HepG2 (cell line): ENCODE data around the gene TCERG1L. TPM values are rescaled to one million over a fixed set of nuclear protein-coding genes. Genes with fewer than 3 reads are reported as not detected.

Experiments
- ATAC-seq: fragments of 200-7000 bp; cut with Tn5 transposase; 3 replicates; pipeline ENCODE4 v1.9.1; 2020; ENCODE audit warnings: mild to moderate bottlenecking, moderate library complexity
- BruUV-seq: library from RNA; stranded (reverse); fragments of 400-500 nt; replicated peaks from 2 replicates; lab custom pipeline; 2021; lab: Mats Ljungman, UMichigan
- CTCF ChIA-PET: fragments of 300-600 bp; formaldehyde crosslinking; extraction: SDS; loops from one replicate; lab custom pipeline; 2021; ENCODE audit warnings: low total read pairs, inconsistent platforms, low intra/inter-chr PET ratio; lab: Yijun Ruan, JAX
- POLR2A ChIA-PET: fragments of 350-600 bp; sonication (Branson Sonifier 250); formaldehyde crosslinking; loops from one replicate; lab custom pipeline; 2020; ENCODE audit warnings: antibody characterized with exemption, inconsistent platforms; lab: Yijun Ruan, JAX
- DNase-seq: peaks from one replicate; pipeline ENCODE4 v3.0.0-alpha.2; 2015; ENCODE audit warnings: low spot score
- FAIRE-seq: peaks from 3 replicates; lab custom pipeline; 2011; peaks lifted over from hg19 to GRCh38; lab: Jason Lieb, UNC
- H2AFZ ChIP-seq: one replicate; pipeline ENCODE4 v1.6.1; 2011; ENCODE audit warnings: low read length, inconsistent platforms
- H3K27ac ChIP-seq: fragments of 300-600 bp; 3 replicates; pipeline ENCODE4 v1.8.0; 2011; ENCODE audit warnings: mixed run types, mild to moderate bottlenecking, mixed read lengths, low read length, inconsistent platforms; ENCODE audit not compliant: insufficient read depth; ENCODE audit errors: extremely low read length
- H3K27me3 ChIP-seq, 2 experiments: fragments of 200-600 bp in 1 of 2; 2 replicates in 1 of 2; 3 replicates in 1 of 2; pipeline versions ENCODE4 v1.6.0 to v1.8.0; 2011; ENCODE audit warnings: low read length in 2 of 2, mild to moderate bottlenecking in 2 of 2, moderate library complexity in 2 of 2, inconsistent platforms in 1 of 2; ENCODE audit not compliant: insufficient read depth in 2 of 2, control insufficient read depth in 1 of 2
- H3K36me3 ChIP-seq, 2 experiments: fragments of 200-600 bp in 1 of 2; replicated peaks in 1 of 2; 2 replicates in 1 of 2; 3 replicates in 1 of 2; pipeline versions ENCODE4 v1.5.1 to v1.8.0; 2011; ENCODE audit warnings: low read length in 2 of 2, inconsistent platforms in 1 of 2; ENCODE audit not compliant: insufficient read depth in 2 of 2, control insufficient read depth in 1 of 2
- H3K4me1 ChIP-seq: 2 replicates; pipeline ENCODE4 v1.5.1; 2012; ENCODE audit warnings: low read length, inconsistent platforms; ENCODE audit not compliant: insufficient read depth
- H3K4me2 ChIP-seq: 2 replicates; pipeline ENCODE4 v1.6.0; 2011; ENCODE audit warnings: low read depth, low read length, inconsistent platforms
- H3K4me3 ChIP-seq, 3 experiments: fragments of 200-600 bp in 1 of 3; sonication (generic), shearing (Covaris generic) in 1 of 3; replicated peaks in 1 of 3; 2 replicates each; pipeline ENCODE4 v1.5.1; 2011 to 2016; ENCODE audit warnings: low read length in 3 of 3, inconsistent platforms in 2 of 3, low read depth in 2 of 3, mild to moderate bottlenecking in 2 of 3, control low read depth in 1 of 3, mixed read lengths in 1 of 3; ENCODE audit not compliant: insufficient read depth in 1 of 3
- H3K79me2 ChIP-seq: one replicate; pipeline ENCODE4 v1.6.1; 2011; ENCODE audit warnings: low read length, inconsistent platforms; ENCODE audit not compliant: insufficient read depth
- H3K9ac ChIP-seq: 2 replicates; pipeline ENCODE4 v1.6.0; 2011; ENCODE audit warnings: mild to moderate bottlenecking, low read depth, low read length, inconsistent platforms; ENCODE audit not compliant: insufficient read depth
- H3K9me3 ChIP-seq: 2 replicates; pipeline ENCODE4 v1.5.1; 2012; ENCODE audit warnings: mild to moderate bottlenecking, low read length
- H4K20me1 ChIP-seq: 2 replicates; pipeline ENCODE4 v1.6.0; 2011; ENCODE audit warnings: inconsistent platforms, mild to moderate bottlenecking, low read length, moderate library complexity; ENCODE audit not compliant: insufficient read depth
- CBX2 ChIP-seq, 2 experiments: fragments of 200-600 bp in 1 of 2; sonication (generic); formaldehyde crosslinking in 1 of 2; IDR thresholded peaks; 2 replicates each; pipeline versions ENCODE4 v1.7.0 to v1.8.1; 2018 to 2022; ENCODE audit warnings: low read depth in 2 of 2, low read length in 1 of 2, mild to moderate bottlenecking in 1 of 2, missing genetic modification reagents in 1 of 2
- KLF12 ChIP-seq: sonication (generic); formaldehyde crosslinking; IDR thresholded peaks from 2 replicates; pipeline ENCODE4 v1.4.0; 2020; ENCODE audit warnings: missing genetic modification reagents, borderline replicate concordance
- MNT ChIP-seq: fragments of 450-650 bp; IDR thresholded peaks from 2 replicates; pipeline ENCODE4 v1.6.1; 2016
- WGBS: methylation state at CpG from one replicate; pipeline ENCODE4 v1.1.6; 2017; ENCODE audit warnings: low lambda C conversion rate; 5-methylcytosine and 5-hydroxymethylcytosine counted together
- in situ Hi-C: cut with HindIII; loops from 2 replicates; pipeline ENCODE4 v1.10.0; 2017; ENCODE audit warnings: low pct_unique_long_range_greater_than_20kb; ENCODE audit not compliant: extremely low pct_ligation_motif_present
- intact Hi-C: fragments of 100-400 bp; cut with micrococcal nuclease; formaldehyde crosslinking; loops from one replicate; pipeline ENCODE4 v1.10.0; 2022; ENCODE audit not compliant: unreplicated experiment
- polyA plus RNA-seq, 8 experiments: library from polyadenylated mRNA; depleted of rRNA in 3 of 8; stranded (reverse) in 7 of 8; unstranded in 1 of 8; fragments of >200 nt; fragmentation: Illumina TruSeq in 4 of 8; extraction: Trizol in 4 of 8; gene quantifications; 2 replicates each; pipeline versions ENCODE4 v1.2.1 to v1.2.3, GENCODE V29; 2011 to 2016; ENCODE audit warnings: low read depth in 4 of 8, missing spikeins in 1 of 8, mixed read lengths in 1 of 8; ENCODE audit not compliant: insufficient read depth in 1 of 8
- total RNA-seq, 5 experiments: library from RNA; depleted of rRNA; stranded (reverse); fragments of >200 nt; fragmentation: Illumina TruSeq; extraction: Trizol; gene quantifications; 2 replicates each; pipeline ENCODE4 v1.2.3, GENCODE V29; 2016; ENCODE audit warnings: low read depth in 1 of 5

TCERG1L gene
- total and polyA plus RNA-seq, 2 of the 13 experiments (the other 11 are each of a cell fraction or from before 2014, with no cell fraction given): not detected

DNA sequence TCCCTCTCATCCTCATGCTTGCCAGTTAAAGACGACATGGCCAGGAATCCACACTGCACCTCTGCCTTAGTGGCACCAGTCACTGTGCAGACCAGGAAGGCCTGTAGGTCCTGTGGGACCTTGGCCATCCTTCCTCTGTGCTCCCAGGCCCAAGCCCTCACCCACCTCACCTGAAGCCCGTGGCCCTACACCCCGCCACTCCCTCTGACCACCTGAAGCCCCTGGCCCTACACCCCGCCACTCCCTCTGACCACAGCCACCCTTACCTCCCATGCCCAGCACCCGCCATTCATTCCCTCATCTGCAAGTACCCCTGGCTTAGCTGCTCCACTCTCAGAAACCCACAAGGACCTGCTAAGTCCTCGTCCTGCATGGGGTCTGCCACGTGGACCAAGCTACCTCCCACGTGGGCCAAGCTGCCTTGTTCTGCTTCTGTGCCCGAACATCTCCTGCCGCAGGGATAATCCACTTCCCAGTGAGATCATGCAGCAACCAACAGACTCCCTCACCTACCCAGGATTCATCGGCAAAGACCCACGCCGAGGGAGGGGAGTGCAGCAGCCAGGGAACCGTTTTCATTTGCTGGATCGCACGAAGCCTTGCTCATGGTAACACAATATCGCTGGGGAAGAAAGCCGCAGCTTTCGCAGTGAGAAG, 151.2 kb downstream of the TCERG1L start:
- FAIRE-seq: no peak
- no peak for DNase-seq
- Histone ChIP-seq H3K9me3 (no peaks in the 10 kb centered on the region), H3K4me1 (no peaks in the 10 kb centered on the region), H3K79me2 (no peaks in the 10 kb centered on the region), H3K36me3 (no peaks in the 10 kb centered on the region), H3K27me3 (peaks cover 3 to 51% of the 10 kb centered on the region in 2 experiments; a peak in 4 of 5 replicates), H3K4me2 (no peak overlapping the region), H3K4me3 (no peak overlapping the region), H2AFZ (no peak overlapping the region), H3K27ac (no peak overlapping the region), H4K20me1 (no peaks in the 10 kb centered on the region), H3K9ac (no peak overlapping the region)
- no peak for ATAC-seq
- BruUV-seq: no TSS peak
- 39% methylated on average over 16 of the region's 19 CpGs for WGBS
- POLR2A ChIA-PET: no interaction called here
- in situ Hi-C loops (no loop called here), intact Hi-C loops (no loop called here)
- TF ChIP-seq KLF12 (no peak), MNT (peak; percentile 100)
- CTCF ChIA-PET: no interaction called here

- CTCF ChIA-PET: no interaction called here
- DNase-seq (no peak), ATAC-seq (no peak), FAIRE-seq (no peak)
- Histone ChIP-seq H3K27me3 (peaks cover 3 to 53% of the 10 kb centered on the region in 2 experiments; a peak in 4 of 5 replicates), H3K9ac (no peak overlapping the region), H3K9me3 (no peaks in the 10 kb centered on the region), H2AFZ (no peak overlapping the region), H3K27ac (no peak overlapping the region), H3K36me3 (no peaks in the 10 kb centered on the region), H3K4me1 (no peaks in the 10 kb centered on the region), H3K4me3 (no peak overlapping the region), H3K4me2 (no peak overlapping the region), H4K20me1 (no peaks in the 10 kb centered on the region), H3K79me2 (no peaks in the 10 kb centered on the region)
- in situ Hi-C loops: no loop called here
- WGBS: 17% methylated on average over 8 of the region's 9 CpGs
- BruUV-seq: no TSS peak
- POLR2A ChIA-PET: no interaction called here
- intact Hi-C loops: no loop called here
- TF ChIP-seq CBX2 (IDR thresholded peaks at IDR 0.05; ENCODE audit: low read depth, low read length) (no peak), CBX2 (CRISPR knock-in tag; IDR thresholded peaks at IDR 0.05; ENCODE audit: low read depth) (no peak)
These were observed 151.8 kb downstream of the TCERG1L start for GRCh38 chr10:131159771-131160170.
